ENCODE measurements around the gene FAM200A.

- TF ChIP-seq CTCF (IDR thresholded peaks at IDR 0.05) (no peak), EP300 (IDR thresholded peaks at IDR 0.05) (no peak)
These were observed at the start of gene FAM200A for GRCh38 chr7:99551767-99552463.
